Activated B cell treated with CpG ODN at 0.5 μM for 24 hours (primary cell): ENCODE data around the gene TRPV4. TPM values are rescaled to one million over a fixed set of nuclear protein-coding genes. Genes with fewer than 3 reads are reported as not detected.

Source experiments
- ATAC-seq: fragments of 200-7000 bp; cut with Tn5 transposase; one replicate; pipeline ENCODE4 v1.10.0; 2021; ENCODE audit warnings: low read depth, mild to moderate bottlenecking, moderate library complexity
- CTCF ChIA-PET: fragments of 350-600 bp; sonication (Branson Sonifier 250); formaldehyde crosslinking; loops from one replicate; lab custom pipeline; 2021; ENCODE audit warnings: antibody characterized with exemption; lab: Charles Lee
- POLR2A ChIA-PET: fragments of 350-600 bp; sonication (Branson Sonifier 250); formaldehyde crosslinking; loops from one replicate; lab custom pipeline; 2021; ENCODE audit warnings: antibody characterized with exemption; lab: Charles Lee
- DNase-seq: peaks from one replicate; pipeline ENCODE4 v3.0.0; 2022
- H3K27ac Mint-ChIP-seq: one replicate; pipeline ENCODE4 v1.8.0; 2020; ENCODE audit warnings: mixed read lengths
- H3K27me3 Mint-ChIP-seq: one replicate; pipeline ENCODE4 v1.8.0; 2021; ENCODE audit warnings: mixed read lengths
- H3K36me3 Mint-ChIP-seq: one replicate; pipeline ENCODE4 v1.8.0; 2021; ENCODE audit warnings: low read depth, mixed read lengths
- H3K4me1 Mint-ChIP-seq: one replicate; pipeline ENCODE4 v1.8.0; 2021; ENCODE audit warnings: mixed read lengths
- H3K4me3 Mint-ChIP-seq: one replicate; pipeline ENCODE4 v1.8.0; 2020; ENCODE audit warnings: mild to moderate bottlenecking, mixed read lengths
- H3K9me3 Mint-ChIP-seq: one replicate; pipeline ENCODE4 v1.8.0; 2020; ENCODE audit warnings: mixed read lengths
- intact Hi-C: fragments of 100-400 bp; cut with micrococcal nuclease; formaldehyde crosslinking; loops from one replicate; pipeline ENCODE4 v1.15.1; 2024
- total RNA-seq: library from RNA; stranded (reverse); gene quantifications from 2 replicates; pipeline ENCODE4 v1.2.3, GENCODE V29; 2022
- TF ChIP-seq, protein P1 (sequence below): fragments of 200-600 bp; IDR thresholded peaks from one replicate; pipeline ENCODE4 v1.8.0; 2022; ENCODE audit warnings: antibody characterized with exemption, mild to moderate bottlenecking

Gene TRPV4
- total RNA-seq, 1 donor from 2014 or later: not detected

DNA sequence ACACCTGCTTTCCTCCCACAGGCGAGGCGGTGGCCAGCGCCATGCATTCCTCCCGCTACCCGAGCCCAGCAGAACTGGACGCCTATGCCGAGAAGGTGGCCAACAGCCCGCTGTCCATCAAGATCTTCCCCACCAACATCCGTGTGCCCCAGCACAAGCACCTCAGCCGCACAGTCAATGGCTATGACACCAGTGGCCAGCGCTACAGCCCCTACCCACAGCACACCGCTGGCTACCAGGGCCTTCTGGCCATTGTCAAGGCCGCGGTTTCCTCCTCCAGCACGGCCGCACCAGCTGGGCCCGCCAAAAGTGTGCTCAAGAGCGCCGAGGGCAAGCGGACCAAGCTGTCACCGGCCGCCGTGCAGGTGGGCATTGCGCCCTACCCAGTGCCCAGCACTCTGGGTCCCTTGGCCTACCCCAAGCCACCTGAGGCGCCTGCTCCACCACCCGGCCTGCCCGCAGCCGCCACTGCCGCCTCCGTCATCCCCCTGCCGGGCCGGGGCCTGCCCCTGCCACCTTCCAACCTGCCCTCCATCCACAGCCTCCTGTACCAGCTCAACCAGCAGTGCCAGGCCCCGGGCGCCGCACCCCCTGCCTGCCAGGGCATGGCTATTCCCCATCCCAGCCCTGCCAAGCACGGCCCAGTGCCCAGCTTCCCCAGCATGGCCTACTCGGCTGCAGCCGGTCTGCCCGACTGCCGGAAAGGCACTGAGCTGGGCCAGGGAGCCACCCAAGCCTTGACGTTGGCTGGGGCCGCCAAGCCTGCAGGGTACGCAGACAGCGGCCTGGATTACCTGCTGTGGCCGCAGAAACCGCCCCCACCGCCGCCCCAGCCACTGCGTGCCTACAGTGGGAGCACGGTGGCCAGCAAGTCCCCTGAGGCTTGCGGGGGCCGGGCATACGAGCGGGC lies 65.0 kb downstream of the TRPV4 start:
- ChIA-PET POLR2A (no interaction called here), CTCF (no interaction called here)
- DNase-seq: peak; percentile 12
- H3K27me3 Mint-ChIP-seq: no peaks in the 10 kb centered on the region
- H3K9me3 Mint-ChIP-seq: peaks cover 3% of the 10 kb centered on the region
- no peak overlapping the region for H3K27ac Mint-ChIP-seq
- no peaks in the 10 kb centered on the region for H3K36me3 Mint-ChIP-seq
- H3K4me3 Mint-ChIP-seq: no peak overlapping the region
- H3K4me1 Mint-ChIP-seq: peaks cover 3% of the 10 kb centered on the region
- intact Hi-C loops: no loop called here
- TF ChIP-seq, protein P1, sequence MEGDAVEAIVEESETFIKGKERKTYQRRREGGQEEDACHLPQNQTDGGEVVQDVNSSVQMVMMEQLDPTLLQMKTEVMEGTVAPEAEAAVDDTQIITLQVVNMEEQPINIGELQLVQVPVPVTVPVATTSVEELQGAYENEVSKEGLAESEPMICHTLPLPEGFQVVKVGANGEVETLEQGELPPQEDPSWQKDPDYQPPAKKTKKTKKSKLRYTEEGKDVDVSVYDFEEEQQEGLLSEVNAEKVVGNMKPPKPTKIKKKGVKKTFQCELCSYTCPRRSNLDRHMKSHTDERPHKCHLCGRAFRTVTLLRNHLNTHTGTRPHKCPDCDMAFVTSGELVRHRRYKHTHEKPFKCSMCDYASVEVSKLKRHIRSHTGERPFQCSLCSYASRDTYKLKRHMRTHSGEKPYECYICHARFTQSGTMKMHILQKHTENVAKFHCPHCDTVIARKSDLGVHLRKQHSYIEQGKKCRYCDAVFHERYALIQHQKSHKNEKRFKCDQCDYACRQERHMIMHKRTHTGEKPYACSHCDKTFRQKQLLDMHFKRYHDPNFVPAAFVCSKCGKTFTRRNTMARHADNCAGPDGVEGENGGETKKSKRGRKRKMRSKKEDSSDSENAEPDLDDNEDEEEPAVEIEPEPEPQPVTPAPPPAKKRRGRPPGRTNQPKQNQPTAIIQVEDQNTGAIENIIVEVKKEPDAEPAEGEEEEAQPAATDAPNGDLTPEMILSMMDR: no peak
- ATAC-seq: no peak

GRCh38 chr12:109767456-109767855 lies 65.7 kb downstream of the TRPV4 start:
- no peak for DNase-seq
- Mint-ChIP-seq H3K27me3 (no peaks in the 10 kb centered on the region), H3K36me3 (no peaks in the 10 kb centered on the region), H3K27ac (no peak overlapping the region), H3K4me3 (no peak overlapping the region), H3K9me3 (peaks cover 4% of the 10 kb centered on the region), H3K4me1 (no peaks in the 10 kb centered on the region)
- POLR2A ChIA-PET: no interaction called here
- intact Hi-C loops: no loop called here
- ATAC-seq: no peak
- TF ChIP-seq, protein P1: no peak
- CTCF ChIA-PET: interaction anchor here (2.1 kb wide), 1 partner anchor 8 kb away, joined by 8 read pairs; no protein-coding TSS in a partner anchor

DNA sequence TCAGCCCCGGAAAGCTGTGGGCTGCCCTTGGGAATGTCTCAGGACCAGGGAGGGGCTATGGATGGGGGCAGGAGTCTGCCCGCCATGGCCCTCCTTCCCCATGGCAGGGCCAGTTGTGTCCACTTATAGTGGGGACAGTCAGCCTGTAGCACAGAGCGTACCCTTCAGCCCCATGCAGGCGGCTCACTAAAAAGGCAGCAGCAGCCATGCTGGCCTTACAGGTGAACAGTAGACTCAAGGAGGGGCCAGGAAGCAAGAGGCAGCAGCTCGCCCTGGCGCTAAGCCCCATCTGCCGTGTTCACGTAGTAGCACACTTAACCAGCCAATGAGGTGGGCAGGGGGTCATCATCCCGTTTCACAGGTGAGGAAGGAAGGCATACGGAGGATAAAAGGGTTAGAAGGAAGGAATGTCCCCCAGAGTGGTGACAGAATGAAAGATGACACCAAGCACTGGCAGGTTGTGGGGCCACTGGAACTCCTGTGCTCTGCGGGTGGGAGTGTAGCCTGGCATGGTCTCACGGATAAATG lies 66.9 kb downstream of the TRPV4 start:
- Mint-ChIP-seq H3K36me3 (no peaks in the 10 kb centered on the region), H3K9me3 (peaks cover 4% of the 10 kb centered on the region), H3K27ac (no peak overlapping the region), H3K4me3 (no peak overlapping the region), H3K4me1 (no peaks in the 10 kb centered on the region), H3K27me3 (no peaks in the 10 kb centered on the region)
- ChIA-PET POLR2A (no interaction called here), CTCF (interaction anchor here (2.1 kb wide), 1 partner anchor 9 kb away, joined by 8 read pairs; no protein-coding TSS in a partner anchor)
- ATAC-seq (no peak), DNase-seq (peak; percentile 1)
- intact Hi-C loops: no loop called here
- TF ChIP-seq, protein P1: no peak

GRCh38 chr12:109765446-109765810 lies 67.8 kb downstream of the TRPV4 start:
- H3K27ac Mint-ChIP-seq: no peak overlapping the region
- POLR2A ChIA-PET: no interaction called here
- intact Hi-C loops: no loop called here
- no peaks in the 10 kb centered on the region for H3K4me1 Mint-ChIP-seq
- ATAC-seq (no peak), DNase-seq (no peak)
- peaks cover 4% of the 10 kb centered on the region for H3K9me3 Mint-ChIP-seq
- H3K36me3 Mint-ChIP-seq: no peaks in the 10 kb centered on the region
- no peaks in the 10 kb centered on the region for H3K27me3 Mint-ChIP-seq
- TF ChIP-seq, protein P1: no peak
- CTCF ChIA-PET: interaction anchor here (2.1 kb wide), 1 partner anchor 10 kb away, joined by 8 read pairs; no protein-coding TSS in a partner anchor
- H3K4me3 Mint-ChIP-seq: no peak overlapping the region

GRCh38 chr12:109764776-109765445 lies 68.3 kb downstream of the TRPV4 start:
- DNase-seq (peak; percentile 10), ATAC-seq (no peak)
- no peaks in the 10 kb centered on the region for H3K27me3 Mint-ChIP-seq
- H3K4me3 Mint-ChIP-seq: no peak overlapping the region
- H3K4me1 Mint-ChIP-seq: no peaks in the 10 kb centered on the region
- TF ChIP-seq, protein P1: no peak
- H3K36me3 Mint-ChIP-seq: no peaks in the 10 kb centered on the region
- ChIA-PET CTCF (no interaction called here), POLR2A (no interaction called here)
- peaks cover 4% of the 10 kb centered on the region for H3K9me3 Mint-ChIP-seq
- no peak overlapping the region for H3K27ac Mint-ChIP-seq
- intact Hi-C loops: no loop called here
